CD4-positive, alpha-beta T cell treated with Interleukin-12 subunit alpha and Interleukin-12 subunit beta, for 1 hour (primary cell): Measurements from ENCODE around the gene PRORP.
"Not testable (repeated sequence)": the region's sequence is repeated elsewhere in the genome, so short reads cannot be mapped to it uniquely, and the experiment has no call there.

Experiments
- DNase-seq: peaks from one replicate; pipeline ENCODE4 v3.0.0-alpha.2; 2020

PRORP gene

DNA sequence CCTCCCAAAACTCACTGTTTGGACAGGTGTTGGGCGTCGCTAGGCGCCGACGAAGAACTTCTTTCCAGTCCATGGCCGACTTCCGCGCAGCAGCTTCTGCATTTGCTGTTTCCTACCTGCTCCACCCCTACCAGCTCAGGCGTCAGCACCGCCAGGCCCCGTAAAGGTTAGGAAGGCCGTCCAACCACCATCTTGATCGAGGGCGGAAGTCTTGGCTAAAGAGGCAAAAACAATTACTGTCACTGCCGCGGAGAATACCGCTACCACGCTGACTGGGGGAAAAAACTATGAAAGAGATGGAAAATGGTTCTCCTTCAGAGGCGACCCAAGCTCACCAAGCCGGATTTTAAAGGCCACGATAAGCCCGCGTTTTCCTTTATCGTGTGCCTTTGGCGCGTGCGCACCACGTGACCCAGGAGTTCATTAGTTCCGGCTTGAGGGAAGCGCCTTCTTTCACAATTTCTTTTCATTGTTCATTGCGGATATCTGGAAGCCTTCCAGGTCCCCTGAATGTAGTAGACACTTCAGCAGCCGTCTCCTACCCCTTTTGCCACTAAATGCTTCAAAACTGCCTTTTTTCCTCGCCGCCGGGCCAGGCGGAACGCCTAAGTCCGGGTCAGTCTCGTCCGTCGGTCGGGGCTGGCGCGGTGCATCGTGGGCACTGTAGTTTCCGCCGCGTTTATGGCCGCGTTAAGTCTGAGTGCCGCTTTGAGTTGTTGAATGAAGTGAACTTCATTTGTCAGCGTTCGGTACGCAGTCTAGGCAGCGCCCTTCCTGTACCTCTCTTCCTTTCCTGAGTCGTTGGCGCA is at the start of gene PRORP, which contains the start of gene PPP2R3C:
Gene PRORP (plus strand): TSS at position 666 of the 809 bp plus-strand sequence. CDS start 694 bp downstream, outside the sequence.
Gene PPP2R3C (minus strand): TSS at position 104 of the 809 bp plus-strand sequence. CDS start 31 bp downstream, at position 73.
- DNase-seq: peak; percentile 93

DNA sequence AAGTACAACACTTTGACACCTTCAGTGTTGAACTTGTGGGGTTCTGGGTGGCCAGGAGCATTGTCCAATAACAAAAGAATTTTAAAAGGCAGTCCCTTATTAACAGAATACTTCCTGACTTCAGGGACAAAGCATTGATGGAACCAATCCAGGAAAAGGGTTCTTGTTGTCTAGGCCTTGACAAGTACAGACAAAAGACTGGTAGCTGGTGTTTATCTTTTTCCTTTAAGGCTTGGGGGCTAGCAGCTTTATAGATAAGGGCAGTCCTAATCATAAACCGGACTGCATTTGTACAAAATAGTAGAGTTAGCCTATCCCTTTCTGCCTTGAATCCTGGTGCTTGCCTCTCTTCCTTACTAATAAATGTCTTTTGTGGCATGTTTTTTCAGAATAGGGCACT is 48.9 kb upstream of the PRORP start:
- DNase-seq: no peak

DNA sequence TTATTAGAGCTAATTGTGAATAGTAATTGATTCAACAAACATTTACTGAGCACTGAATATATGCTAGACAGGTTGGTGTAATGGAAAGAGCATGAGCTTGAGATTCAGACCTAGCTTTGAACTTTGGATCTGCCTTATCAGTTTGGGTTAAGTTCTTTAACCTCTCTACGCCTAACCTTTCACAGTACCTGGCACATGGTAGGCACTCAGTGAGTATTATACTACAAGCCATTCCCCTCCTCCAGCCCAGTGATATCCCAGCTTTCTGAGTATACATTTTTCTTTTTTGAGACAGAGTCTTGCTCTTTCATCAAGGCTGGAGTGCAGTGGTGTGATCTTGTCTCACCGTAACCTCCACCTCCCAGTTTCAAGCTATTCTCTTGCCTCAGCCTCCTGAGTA is 44.3 kb upstream of the PRORP start:
- no peak for DNase-seq

DNA sequence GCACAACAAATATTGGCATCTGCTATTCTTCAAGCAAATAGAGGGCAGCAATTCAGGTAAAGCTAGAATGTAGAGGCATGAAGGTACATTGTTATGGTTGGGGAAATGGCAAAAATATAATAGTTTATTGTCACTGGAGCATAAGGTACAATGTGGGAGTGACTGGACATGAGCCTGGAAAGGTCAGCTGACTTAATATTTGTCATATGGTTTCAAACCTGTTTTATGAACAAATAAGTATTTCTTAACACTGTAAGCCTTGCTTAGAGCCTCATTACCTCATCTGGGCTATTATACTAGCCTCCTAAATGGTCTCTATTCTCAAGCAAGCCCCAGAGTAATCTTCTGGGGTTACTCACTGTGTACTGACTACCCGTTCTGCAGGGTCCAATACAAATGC is 42.6 kb upstream of the PRORP start:
- no peak for DNase-seq

DNA sequence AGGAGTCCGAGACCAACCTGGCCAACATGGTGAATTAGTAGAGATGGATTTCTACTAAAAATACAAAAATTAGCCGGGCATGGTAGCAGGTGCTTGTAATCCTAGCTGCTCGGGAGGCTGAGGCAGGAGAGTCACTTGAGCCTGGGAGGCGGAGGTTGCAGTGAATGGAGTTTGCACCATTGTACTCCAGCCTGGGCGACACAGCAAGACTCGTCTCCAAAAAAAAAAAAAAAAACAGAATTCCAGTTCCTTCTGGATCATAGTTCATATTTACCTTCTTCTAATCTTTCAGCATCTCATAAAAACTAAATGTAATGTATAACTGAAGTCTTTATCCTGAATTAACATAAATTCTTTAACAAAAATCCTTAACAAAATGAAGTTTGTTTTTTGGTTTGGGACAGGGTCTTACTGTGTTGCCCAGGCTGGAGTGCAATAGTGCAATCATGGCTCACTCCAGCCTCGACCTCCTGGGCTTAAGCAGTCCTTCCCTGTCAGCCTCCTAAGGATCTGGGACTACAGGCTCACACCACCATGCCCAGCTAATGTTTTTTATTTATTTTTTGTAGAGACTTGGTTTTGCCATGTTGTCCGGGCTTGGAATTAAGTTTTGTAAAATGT is 38.7 kb upstream of the PRORP start:
- no peak for DNase-seq

DNA sequence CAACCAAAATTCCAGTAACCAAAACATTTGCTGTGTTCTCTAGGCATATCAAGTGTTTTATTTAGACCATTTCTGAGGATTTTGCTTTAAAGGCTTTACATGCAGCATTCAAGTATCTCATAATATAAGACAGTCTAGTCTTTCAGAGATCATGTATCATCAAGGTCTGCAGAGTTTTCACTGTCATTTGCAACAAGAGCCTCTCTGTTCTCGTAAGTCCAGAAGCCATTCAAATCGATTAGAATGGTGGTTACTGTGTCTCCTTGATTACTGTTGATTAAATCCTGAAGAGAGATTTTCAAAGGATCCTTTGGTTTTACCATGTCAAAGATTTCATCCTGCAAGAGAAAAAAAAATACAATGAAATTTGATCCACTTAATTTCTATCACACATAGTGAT is 36.9 kb upstream of the PRORP start:
- DNase-seq: no peak

DNA sequence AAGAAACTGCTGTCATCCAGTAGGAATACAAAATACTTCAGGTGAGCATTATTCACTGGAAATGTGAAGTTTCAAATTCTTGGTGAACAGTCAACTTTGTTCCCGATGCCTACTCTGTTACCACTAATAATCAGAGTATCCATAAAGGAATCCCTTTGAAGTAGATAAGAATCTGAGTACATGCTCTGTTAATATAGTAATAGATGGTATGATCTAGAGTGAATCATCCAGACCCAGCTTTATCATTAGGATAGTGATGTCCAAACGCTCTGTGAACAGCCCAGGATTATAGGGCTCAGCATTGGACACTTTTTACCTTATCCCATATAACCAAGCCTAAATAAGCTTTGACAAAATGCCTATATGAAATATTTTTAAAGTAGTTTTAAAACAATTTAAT is 33.8 kb upstream of the PRORP start:
- no peak for DNase-seq

DNA sequence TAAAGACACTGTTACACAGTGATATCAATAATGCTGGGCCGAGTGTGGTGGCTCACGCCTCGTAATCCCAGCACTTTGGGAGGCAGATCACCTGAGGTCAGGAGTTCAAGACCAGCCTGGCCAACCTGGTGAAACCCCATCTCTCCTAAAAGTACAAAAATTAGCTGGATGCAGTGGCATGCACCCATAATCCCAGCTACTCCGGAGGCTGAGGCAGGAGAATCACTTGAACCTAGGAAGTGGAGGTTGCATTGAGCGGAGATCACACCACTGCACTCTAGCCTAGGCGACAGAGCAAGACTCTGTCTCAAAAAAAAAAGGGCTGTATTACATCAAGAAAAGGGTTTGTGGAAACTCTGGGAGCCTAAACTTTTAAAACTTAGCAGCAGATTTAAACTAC is 27.7 kb upstream of the PRORP start:
- DNase-seq: not testable (repeated sequence)

DNA sequence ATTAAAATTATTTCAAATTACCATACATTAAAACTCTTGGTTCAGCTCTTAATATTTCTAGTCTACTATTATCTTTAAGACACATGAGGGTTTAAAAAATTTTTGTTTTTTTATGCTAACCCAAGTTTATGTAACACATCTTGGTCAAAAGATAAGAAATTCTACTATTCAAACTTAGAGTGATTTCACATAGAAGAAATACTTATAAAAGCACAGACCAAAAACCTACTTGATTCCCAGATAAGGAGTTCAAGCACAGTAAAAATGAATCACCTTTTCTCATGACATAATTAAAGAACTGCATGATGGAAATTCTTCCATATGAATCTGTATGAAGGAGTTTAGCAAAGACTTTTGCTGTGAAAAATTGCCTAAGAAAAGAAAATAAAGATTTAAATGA is 14.5 kb upstream of the PRORP start:
- DNase-seq: no peak

DNA sequence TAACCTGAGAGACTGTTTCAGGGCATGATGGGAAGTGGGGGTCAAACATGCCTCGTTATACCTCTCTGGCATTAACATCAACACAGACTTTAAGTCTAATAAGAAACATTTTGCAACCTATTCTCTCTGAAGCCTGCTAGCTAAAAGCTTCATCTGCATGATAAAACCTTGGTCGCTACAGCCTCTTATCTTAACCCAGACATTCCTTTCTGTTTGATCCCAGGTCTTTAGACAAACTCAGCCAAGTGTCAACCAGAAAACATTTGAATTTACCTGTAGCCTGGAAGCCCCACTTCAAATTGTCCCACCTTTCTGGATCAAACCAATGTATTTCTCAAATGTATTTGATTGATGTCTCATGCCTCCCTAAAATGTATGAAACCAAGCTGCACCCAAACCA is 9.7 kb upstream of the PRORP start:
- no peak for DNase-seq

DNA sequence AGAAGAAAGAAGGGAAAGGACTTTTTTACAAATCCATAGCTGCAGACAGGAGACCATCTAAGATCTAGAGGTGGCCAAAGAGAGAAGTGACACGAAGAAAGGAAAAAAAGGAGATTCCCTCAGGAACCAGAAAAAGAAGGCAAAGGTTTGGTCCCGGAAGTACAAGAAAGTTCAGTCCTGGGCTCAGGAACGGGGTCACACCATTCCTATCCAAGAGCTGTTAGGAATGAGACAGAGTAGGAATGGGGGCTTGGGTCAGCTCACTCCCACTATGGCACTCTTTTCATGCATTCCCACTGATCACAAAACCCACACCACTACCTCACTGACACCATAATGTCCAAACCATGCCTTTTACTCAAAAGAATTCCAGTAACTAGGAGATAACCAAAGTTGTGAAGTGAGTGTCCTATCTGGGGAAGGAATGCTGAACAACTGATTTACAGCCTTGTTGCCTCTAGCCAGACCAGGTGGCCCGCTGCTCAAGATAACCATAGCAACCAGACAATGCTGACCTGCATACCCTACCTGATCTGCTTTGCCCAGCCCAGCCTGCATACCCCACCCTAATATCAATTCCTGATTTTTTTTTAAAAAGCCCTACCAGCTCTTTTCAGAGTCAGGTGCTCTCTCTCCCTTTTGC is 8.9 kb upstream of the PRORP start:
- DNase-seq: no peak

DNA sequence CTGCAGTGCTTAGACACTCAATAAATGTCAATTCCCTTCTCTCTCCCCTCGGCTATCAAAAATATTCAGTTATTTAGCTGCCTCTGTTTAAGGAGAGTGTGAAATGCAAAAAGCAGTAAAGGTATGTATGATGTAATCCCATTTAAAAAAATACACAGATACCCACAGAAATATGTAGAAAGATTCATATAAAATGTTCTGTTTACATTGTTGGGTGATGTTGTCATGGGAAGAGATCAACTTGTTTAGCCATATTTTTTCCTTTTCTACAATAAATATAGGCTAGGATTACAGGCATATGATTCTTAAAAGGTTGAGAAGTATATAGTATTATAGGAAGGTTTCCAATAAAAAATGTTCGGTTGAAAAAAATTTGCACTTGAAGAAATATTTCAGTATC is 8.3 kb upstream of the PRORP start:
- no peak for DNase-seq

DNA sequence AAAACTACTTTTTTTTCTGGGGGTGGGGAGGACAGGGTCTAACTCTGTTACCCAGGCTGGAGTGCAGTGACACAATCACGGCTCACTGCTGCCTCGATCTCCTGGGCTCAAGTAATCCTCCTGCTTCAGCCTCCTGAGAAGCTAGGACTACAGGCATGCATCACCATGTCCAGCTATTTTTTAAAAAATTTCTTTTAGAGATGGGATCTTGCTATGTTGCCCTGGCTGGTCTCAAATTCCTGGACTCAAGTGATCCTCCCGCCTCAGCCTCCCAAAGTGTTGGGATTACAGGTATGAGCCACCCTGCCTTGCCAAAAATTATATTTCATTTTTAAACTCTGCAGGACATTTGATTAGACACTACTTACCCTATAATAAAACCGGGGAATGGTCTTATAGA is 6.1 kb upstream of the PRORP start:
- DNase-seq: no peak

DNA sequence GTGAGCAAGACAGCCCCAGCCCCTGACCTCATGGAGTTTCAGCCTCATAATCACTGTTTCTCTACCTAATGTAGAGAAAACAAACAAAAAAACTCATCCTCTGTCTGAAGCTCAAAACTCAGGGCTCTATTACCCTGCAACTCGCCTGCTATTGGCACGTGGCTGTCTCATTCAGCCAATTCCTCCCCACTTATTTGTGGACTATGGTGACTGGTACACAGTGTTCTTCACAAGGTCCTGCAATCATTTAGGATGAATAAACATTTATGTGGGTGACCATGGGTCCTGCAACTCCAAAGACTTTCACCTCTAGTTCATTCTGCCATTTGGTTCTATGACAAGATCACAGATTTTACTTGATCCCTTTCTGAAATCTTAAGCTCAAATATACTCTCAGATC is 5.2 kb upstream of the PRORP start:
- DNase-seq: no peak

DNA sequence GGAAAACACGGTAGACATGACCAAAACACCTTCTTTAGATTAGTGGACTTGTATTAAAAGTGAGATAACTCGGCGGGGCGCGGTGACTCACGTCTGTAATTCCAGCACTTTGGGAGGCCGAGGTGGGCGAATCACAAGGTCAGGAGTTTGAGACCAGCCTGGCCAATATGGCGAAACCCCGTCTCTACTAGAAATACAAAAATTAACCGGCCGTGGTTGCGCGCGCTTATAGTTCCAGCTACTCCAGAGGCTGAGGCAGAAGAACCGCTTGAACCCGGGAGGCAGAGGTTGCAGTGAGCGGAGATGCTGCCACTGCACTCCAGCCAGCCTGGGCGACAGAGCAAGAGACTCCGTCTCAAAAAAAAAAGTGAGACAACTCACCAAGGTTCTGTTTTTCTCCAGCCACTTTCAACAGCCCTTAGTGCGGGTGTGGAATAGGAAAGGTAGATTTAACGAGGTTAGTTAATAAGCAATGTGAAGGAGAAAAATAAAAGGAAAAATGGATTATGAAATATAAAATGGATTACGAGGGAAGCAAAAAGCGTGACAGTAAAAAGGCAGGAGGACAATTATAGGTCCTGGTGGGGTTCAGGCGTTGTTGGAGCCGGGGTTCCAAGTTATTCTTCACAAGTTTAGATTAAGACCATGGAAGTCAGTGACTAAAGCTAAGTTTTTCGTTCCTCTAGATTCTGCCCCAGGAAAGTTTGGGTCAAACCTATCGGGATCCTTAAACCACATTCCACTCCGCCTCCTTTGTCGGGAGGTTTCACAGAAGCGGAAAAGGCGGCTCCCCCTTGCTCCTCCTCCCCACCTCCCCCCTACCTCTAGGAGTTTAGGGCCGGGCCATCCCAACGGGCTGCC is 1.1 kb upstream of the PRORP start:
- peak; percentile 12 for DNase-seq

DNA sequence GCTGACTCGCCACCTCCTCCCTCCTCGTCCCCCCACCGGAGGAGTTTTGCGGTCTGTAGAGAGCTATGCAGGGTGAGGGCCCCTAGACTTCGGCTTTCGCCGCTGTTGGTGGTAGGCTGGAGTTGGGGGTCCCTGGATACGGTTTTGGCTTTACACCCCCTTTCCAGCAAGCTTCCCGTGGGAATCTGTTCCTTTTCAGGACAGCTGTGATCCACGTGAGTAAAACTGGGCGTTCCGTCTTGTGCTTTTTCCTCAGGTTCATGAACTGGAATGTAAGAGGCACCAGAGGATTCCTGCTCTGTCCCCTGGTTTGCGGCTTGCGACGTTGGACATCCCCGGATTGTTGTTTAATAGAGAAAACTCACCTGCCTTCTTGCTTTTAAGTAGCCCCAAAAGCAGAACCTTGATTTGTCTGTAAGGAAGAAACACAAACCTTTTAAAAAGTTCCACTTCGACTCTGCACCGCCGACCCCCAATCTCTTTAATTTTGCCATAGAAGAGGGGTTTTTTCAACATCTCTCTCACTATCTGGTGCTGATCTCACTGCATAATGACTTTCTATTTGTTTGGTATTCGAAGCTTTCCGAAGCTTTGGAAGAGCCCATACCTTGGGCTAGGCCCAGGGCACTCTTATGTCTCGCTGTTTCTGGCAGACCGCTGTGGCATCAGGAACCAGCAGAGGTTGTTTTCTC is 490 bp downstream of the PRORP start:
- DNase-seq: no peak

DNA sequence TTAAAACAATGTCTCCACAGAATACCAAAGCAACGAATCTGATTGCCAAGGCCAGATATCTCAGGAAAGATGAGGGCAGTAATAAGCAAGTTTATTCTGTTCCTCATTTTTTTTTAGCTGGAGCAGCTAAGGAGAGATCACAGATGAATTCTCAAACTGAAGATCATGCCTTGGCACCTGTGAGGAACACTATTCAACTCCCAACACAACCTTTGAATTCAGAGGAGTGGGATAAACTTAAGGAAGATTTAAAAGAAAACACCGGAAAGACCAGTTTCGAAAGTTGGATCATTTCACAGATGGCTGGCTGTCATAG is 994 bp downstream of the PRORP start:
- DNase-seq: no peak

DNA sequence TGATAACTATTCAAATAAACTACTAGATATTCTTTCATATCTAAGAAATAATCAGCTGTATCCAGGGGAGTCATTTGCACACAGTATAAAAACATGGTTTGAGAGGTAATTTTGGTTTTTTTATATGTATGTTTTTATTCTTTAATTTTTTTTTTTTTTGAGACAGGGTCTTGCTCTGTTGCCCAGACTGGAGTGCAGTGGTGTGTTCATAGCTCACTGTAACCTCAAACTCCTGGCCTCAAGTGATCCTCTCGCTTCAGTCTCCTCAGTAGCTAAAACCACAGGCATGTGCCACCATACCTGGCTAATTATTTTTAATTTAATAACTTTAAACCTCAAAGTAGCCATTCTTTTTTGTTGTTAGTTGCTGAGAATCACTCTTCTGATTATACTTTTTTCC is 1.8 kb downstream of the PRORP start:
- no peak for DNase-seq

DNA sequence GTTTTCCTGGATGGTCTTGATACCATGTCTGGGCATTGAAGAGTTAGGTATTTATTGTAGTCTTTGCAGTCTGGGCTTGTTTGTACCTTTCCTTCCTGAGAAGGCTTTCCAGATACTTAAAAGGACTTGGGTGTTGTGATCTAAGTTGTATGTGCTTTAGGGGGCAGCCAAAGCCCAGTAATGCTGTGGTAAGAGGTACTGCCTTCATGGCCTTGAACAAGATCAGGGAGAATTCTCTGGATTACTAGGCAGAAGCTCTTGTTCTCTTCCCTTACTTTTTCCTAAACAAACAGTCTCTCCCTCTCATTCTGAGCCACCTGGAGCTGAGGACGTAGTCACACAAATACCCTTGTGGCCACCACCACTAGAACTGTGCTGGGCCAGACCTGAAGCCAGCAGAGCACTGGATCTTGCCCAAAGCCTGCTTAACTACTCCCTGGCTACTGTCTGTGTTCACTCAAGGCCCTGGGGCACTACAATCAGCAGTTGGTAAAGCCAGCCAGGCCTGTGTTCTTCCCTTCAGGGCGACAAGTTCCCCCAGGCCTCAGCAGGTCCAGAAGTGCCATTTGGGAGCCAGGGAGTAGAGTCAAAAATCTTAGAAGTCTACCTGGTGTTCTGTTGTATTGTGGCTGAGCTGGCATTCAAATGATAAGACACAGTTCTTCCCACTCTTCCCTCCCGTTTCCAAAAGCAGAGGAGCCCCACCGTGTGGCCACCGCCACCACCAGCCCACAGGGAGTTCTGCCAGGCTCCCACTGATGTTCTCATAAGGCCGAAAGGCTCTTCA is 11.4 kb downstream of the PRORP start:
- DNase-seq: no peak

DNA sequence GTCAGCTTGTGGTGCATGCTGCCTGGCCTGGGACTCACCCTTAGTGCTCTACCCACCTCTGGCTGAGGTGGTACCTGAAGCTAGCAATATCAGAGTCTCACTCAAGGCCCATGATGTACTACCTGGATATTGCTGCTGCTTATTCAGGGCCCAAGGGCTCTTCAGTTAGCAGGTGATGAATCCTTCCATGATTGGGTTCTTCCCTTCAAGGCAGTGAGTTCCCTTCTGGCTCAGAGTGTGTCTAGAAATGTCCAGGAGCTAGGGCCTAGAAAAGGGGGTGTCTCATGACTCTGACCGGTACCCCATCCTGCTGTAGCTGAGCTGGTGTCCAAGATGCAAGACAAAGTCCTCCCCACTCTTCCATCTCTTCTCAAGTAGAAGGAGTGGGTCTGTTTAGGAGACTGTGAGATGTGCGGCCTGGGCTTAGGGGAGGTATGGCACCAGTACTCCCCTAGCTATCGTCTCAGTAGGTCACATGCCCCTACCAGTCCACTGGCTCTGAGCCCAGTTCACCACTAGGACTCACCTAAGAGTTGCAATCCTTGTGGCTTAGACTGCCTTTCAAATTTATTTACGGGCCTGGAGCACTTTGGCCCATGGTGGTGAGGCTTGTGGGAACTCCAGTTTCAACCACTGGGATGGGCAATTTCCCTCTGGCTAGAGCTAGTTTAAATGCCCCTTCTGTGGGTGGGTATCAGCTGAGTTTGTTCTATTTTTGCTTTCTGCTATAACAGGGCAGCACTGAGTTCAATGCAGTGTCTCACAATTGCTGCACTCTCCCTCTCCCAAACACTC is 12.2 kb downstream of the PRORP start:
- no peak for DNase-seq

DNA sequence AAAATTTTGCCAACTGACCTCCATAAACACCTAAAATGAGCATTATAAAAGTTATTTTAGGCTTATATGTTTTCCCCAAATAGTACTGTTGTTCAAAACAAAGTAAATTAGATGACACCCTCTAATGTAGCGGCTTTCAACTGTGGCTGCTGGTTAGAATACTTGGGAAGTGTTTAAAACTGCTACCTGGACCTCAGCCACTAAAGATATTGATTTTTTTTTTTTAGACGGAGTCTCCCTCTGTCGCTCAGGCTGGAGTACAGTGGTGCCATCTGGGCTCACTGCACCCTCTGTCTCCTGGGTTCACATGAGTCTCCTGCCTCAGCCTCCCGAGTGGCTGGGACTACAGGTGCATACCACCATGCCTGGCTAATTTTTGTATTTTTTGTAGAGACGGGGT is 16.2 kb downstream of the PRORP start:
- DNase-seq: no peak
